ENCODE results near the gene GRIPAP1.

Gene GRIPAP1

GRCh38 chrX:49042581-49043219 lies 40.6 kb upstream of the GRIPAP1 start:
- Histone ChIP-seq H3K14ac (ENCODE audit: low read length in 2 of 2) (peak overlapping the region in 1 of 2 experiments; percentile 93), H2BK12ac (ENCODE audit: low read length in 2 of 2) (peak overlapping the region in 1 of 2 experiments; percentile 52), H3K18ac (ENCODE audit: low read depth in 1 of 2, low read length in 2 of 2) (peak overlapping the region; percentile 26 to 98), H2BK15ac (ENCODE audit: low read depth, poor library complexity, severe bottlenecking) (no peak overlapping the region), H3K4me1 (ENCODE audit: control insufficient read depth, insufficient read depth, low read depth, low read length) (peaks cover 10% of the 10 kb centered on the region), H3K79me1 (replicated peaks; ENCODE audit: low read length, poor library complexity, severe bottlenecking) (no peaks in the 10 kb centered on the region), H3K4ac (ENCODE audit: low read depth in 1 of 2, low read length in 2 of 2) (peak overlapping the region in 1 of 2 experiments; percentile 93), H3K23ac (ENCODE audit: low read length in 2 of 2) (no peak overlapping the region), H2BK120ac (ENCODE audit: low read depth, low read length) (peak overlapping the region; percentile 77), H3K4me3 (ENCODE audit: insufficient read depth in 1 of 2, low read depth in 1 of 2, low read length in 2 of 2) (peak overlapping the region; percentile 81 to 87), H3K36me3 (ENCODE audit: control insufficient read depth in 1 of 2, insufficient read depth in 2 of 2, low read depth in 1 of 2, low read length in 2 of 2) (peaks cover 15 to 20% of the 10 kb centered on the region in 2 experiments), H3K4me2 (ENCODE audit: low read length, poor library complexity, severe bottlenecking) (peak overlapping the region; percentile 67), H3K27me3 (ENCODE audit: control insufficient read depth in 1 of 2, insufficient read depth in 1 of 2, low read length in 2 of 2) (peaks cover 0 to 4% of the 10 kb centered on the region in 2 experiments), H3K9me3 (ENCODE audit: control insufficient read depth, low read length) (no peaks in the 10 kb centered on the region), H3K27ac (ENCODE audit: low read length, poor library complexity, severe bottlenecking) (peak overlapping the region; percentile 90), H2AFZ (ENCODE audit: low read depth, low read length) (no peak overlapping the region), H3K9ac (ENCODE audit: low read length) (peak overlapping the region; percentile 93), H2AK5ac (ENCODE audit: low read length, severe bottlenecking) (no peak overlapping the region), H2BK5ac (ENCODE audit: low read depth, low read length, poor library complexity, severe bottlenecking) (peak overlapping the region; percentile 94), H4K91ac (ENCODE audit: low read length) (peak overlapping the region; percentile 75), H4K8ac (ENCODE audit: low read length) (peak overlapping the region; percentile 82)
- 0% methylated on average over 5 of the region's 29 CpGs for WGBS
- DNase-seq, result no peak

- Histone ChIP-seq H3K9me3 (ENCODE audit: control insufficient read depth, low read length) (no peaks in the 10 kb centered on the region), H3K79me1 (replicated peaks; ENCODE audit: low read length, poor library complexity, severe bottlenecking) (no peaks in the 10 kb centered on the region), H3K9ac (ENCODE audit: low read length) (peak overlapping the region; percentile 93), H3K27ac (ENCODE audit: low read length, poor library complexity, severe bottlenecking) (peak overlapping the region; percentile 90), H3K27me3 (ENCODE audit: control insufficient read depth in 1 of 2, insufficient read depth in 1 of 2, low read length in 2 of 2) (peaks cover 0 to 4% of the 10 kb centered on the region in 2 experiments), H2BK12ac (ENCODE audit: low read length in 2 of 2) (no peak overlapping the region), H2AK5ac (ENCODE audit: low read length, severe bottlenecking) (peak overlapping the region; percentile 21), H3K4ac (ENCODE audit: low read depth in 1 of 2, low read length in 2 of 2) (peak overlapping the region in 1 of 2 experiments; percentile 93), H4K8ac (ENCODE audit: low read length) (peak overlapping the region; percentile 28), H2BK15ac (ENCODE audit: low read depth, poor library complexity, severe bottlenecking) (no peak overlapping the region), H3K4me3 (ENCODE audit: insufficient read depth in 1 of 2, low read depth in 1 of 2, low read length in 2 of 2) (peak overlapping the region; percentile 81 to 87), H2AFZ (ENCODE audit: low read depth, low read length) (no peak overlapping the region), H3K4me1 (ENCODE audit: control insufficient read depth, insufficient read depth, low read depth, low read length) (peaks cover 10% of the 10 kb centered on the region), H3K4me2 (ENCODE audit: low read length, poor library complexity, severe bottlenecking) (peak overlapping the region; percentile 67), H3K36me3 (ENCODE audit: control insufficient read depth in 1 of 2, insufficient read depth in 2 of 2, low read depth in 1 of 2, low read length in 2 of 2) (peaks cover 22 to 26% of the 10 kb centered on the region in 2 experiments), H3K14ac (ENCODE audit: low read length in 2 of 2) (no peak overlapping the region), H3K18ac (ENCODE audit: low read depth in 1 of 2, low read length in 2 of 2) (peak overlapping the region; percentile 61 to 66), H3K23ac (ENCODE audit: low read length in 2 of 2) (no peak overlapping the region), H4K91ac (ENCODE audit: low read length) (peak overlapping the region; percentile 68), H2BK120ac (ENCODE audit: low read depth, low read length) (peak overlapping the region; percentile 19), H2BK5ac (ENCODE audit: low read depth, low read length, poor library complexity, severe bottlenecking) (peak overlapping the region; percentile 32)
- peak; percentile 68 for DNase-seq
- 0% methylated on average over 5 of the region's 10 CpGs for whole genome bisulfite sequencing
Observed at GRCh38 chrX:49041744-49042580, 39.9 kb upstream of the GRIPAP1 start.

GRCh38 chrX:49040376-49040955 lies 38.4 kb upstream of the GRIPAP1 start:
- Histone ChIP-seq H3K4me2 (ENCODE audit: low read length, poor library complexity, severe bottlenecking) (peak overlapping the region; percentile 75), H3K4me1 (ENCODE audit: control insufficient read depth, insufficient read depth, low read depth, low read length) (peaks cover 10% of the 10 kb centered on the region), H3K9me3 (ENCODE audit: control insufficient read depth, low read length) (no peaks in the 10 kb centered on the region), H2AK5ac (ENCODE audit: low read length, severe bottlenecking) (peak overlapping the region; percentile 19), H3K27ac (ENCODE audit: low read length, poor library complexity, severe bottlenecking) (peak overlapping the region; percentile 85), H4K91ac (ENCODE audit: low read length) (no peak overlapping the region), H2AFZ (ENCODE audit: low read depth, low read length) (no peak overlapping the region), H2BK120ac (ENCODE audit: low read depth, low read length) (peak overlapping the region; percentile 73), H3K23ac (ENCODE audit: low read length in 2 of 2) (no peak overlapping the region), H3K27me3 (ENCODE audit: control insufficient read depth in 1 of 2, insufficient read depth in 1 of 2, low read length in 2 of 2) (peaks cover 0 to 4% of the 10 kb centered on the region in 2 experiments), H3K14ac (ENCODE audit: low read length in 2 of 2) (no peak overlapping the region), H2BK12ac (ENCODE audit: low read length in 2 of 2) (peak overlapping the region in 1 of 2 experiments; percentile 78), H2BK15ac (ENCODE audit: low read depth, poor library complexity, severe bottlenecking) (no peak overlapping the region), H3K4me3 (ENCODE audit: insufficient read depth in 1 of 2, low read depth in 1 of 2, low read length in 2 of 2) (peak overlapping the region in 1 of 2 experiments; percentile 87), H3K79me1 (replicated peaks; ENCODE audit: low read length, poor library complexity, severe bottlenecking) (no peaks in the 10 kb centered on the region), H4K8ac (ENCODE audit: low read length) (no peak overlapping the region), H3K18ac (ENCODE audit: low read depth in 1 of 2, low read length in 2 of 2) (peak overlapping the region; percentile 5 to 80), H3K9ac (ENCODE audit: low read length) (peak overlapping the region; percentile 93), H3K4ac (ENCODE audit: low read depth in 1 of 2, low read length in 2 of 2) (peak overlapping the region in 1 of 2 experiments; percentile 80), H2BK5ac (ENCODE audit: low read depth, low read length, poor library complexity, severe bottlenecking) (no peak overlapping the region), H3K36me3 (ENCODE audit: control insufficient read depth in 1 of 2, insufficient read depth in 2 of 2, low read depth in 1 of 2, low read length in 2 of 2) (peaks cover 23 to 32% of the 10 kb centered on the region in 2 experiments)
- peak; percentile 42 for DNase-seq
- WGBS, result 0% methylated on average over 1 of the region's 7 CpGs
